Kidney epithelial cell (primary cell): ENCODE data around the gene CARMIL1. TPM values are rescaled to one million over a fixed set of nuclear protein-coding genes. Genes with fewer than 3 reads are reported as not detected.

Experiments
- DNase-seq: peaks from one replicate; pipeline ENCODE4 v3.0.0-alpha.2; 2010; ENCODE audit warnings: low read depth
- H3K27me3 ChIP-seq: 2 replicates; pipeline ENCODE4 v1.6.0; 2011; ENCODE audit warnings: low read length; ENCODE audit not compliant: control insufficient read depth, insufficient read depth
- H3K36me3 ChIP-seq: 2 replicates; pipeline ENCODE4 v1.5.1; 2011; ENCODE audit warnings: low read length; ENCODE audit not compliant: control insufficient read depth, insufficient read depth
- H3K4me3 ChIP-seq: 2 replicates; pipeline ENCODE4 v1.5.1; 2011; ENCODE audit warnings: low read depth, mild to moderate bottlenecking, control low read depth, low read length
- CTCF ChIP-seq: IDR thresholded peaks from 2 replicates; pipeline ENCODE4 v1.5.1; 2011; ENCODE audit warnings: mild to moderate bottlenecking, moderate library complexity, low read length, control low read depth, inconsistent platforms; ENCODE audit not compliant: insufficient read depth, poor library complexity, severe bottlenecking
- total RNA-seq: library from RNA; depleted of rRNA; stranded (reverse); fragments of >200 nt; gene quantifications from 2 replicates; pipeline ENCODE4 v1.2.3, GENCODE V29; 2015

The CARMIL1 gene
- total RNA-seq, 1 donor from 2014 or later, result 14.7 TPM

GRCh38 chr6:25239059-25239458 lies 40.1 kb upstream of the CARMIL1 start:
- no peaks in the 10 kb centered on the region for H3K27me3 ChIP-seq
- H3K36me3 ChIP-seq, result no peaks in the 10 kb centered on the region
- no peak overlapping the region for H3K4me3 ChIP-seq
- no peak for TF ChIP-seq CTCF
- no peak for DNase-seq

- no peak for TF ChIP-seq CTCF
- H3K36me3 ChIP-seq, result no peaks in the 10 kb centered on the region
- H3K4me3 ChIP-seq, result no peak overlapping the region
- DNase-seq, result no peak
- H3K27me3 ChIP-seq, result no peaks in the 10 kb centered on the region
These were observed 39.7 kb upstream of the CARMIL1 start for GRCh38 chr6:25239498-25239897.

GRCh38 chr6:25242567-25242966 lies 36.6 kb upstream of the CARMIL1 start:
- H3K4me3 ChIP-seq, result no peak overlapping the region
- no peak for TF ChIP-seq CTCF
- no peaks in the 10 kb centered on the region for H3K36me3 ChIP-seq
- DNase-seq, result no peak
- no peaks in the 10 kb centered on the region for H3K27me3 ChIP-seq

GRCh38 chr6:25244865-25245264 lies 34.3 kb upstream of the CARMIL1 start:
- DNase-seq, result no peak
- H3K27me3 ChIP-seq, result no peaks in the 10 kb centered on the region
- no peak for TF ChIP-seq CTCF
- H3K36me3 ChIP-seq, result no peaks in the 10 kb centered on the region
- H3K4me3 ChIP-seq, result no peak overlapping the region

GRCh38 chr6:25248123-25248522 lies 31.1 kb upstream of the CARMIL1 start:
- DNase-seq, result no peak
- no peak for TF ChIP-seq CTCF

GRCh38 chr6:25249133-25249532 lies 30.0 kb upstream of the CARMIL1 start:
- Histone ChIP-seq H3K36me3 (no peaks in the 10 kb centered on the region), H3K4me3 (no peak overlapping the region), H3K27me3 (no peaks in the 10 kb centered on the region)
- no peak for TF ChIP-seq CTCF
- no peak for DNase-seq

More at GRCh38 chr6:25248123-25248522, 31.1 kb upstream of the CARMIL1 start:
- H3K4me3 ChIP-seq, result no peak overlapping the region
- no peaks in the 10 kb centered on the region for H3K27me3 ChIP-seq
- H3K36me3 ChIP-seq, result no peaks in the 10 kb centered on the region
